Measurements from ENCODE around the gene TIAL1. TPM values are rescaled to one million over a fixed set of nuclear protein-coding genes. Genes with fewer than 3 reads are reported as not detected.
"Not testable (repeated sequence)": the region's sequence is repeated elsewhere in the genome, so short reads cannot be mapped to it uniquely, and the experiment has no call there.

TIAL1 gene
- total RNA-seq, 1 donor from 2014 or later = 51.4 TPM

DNA sequence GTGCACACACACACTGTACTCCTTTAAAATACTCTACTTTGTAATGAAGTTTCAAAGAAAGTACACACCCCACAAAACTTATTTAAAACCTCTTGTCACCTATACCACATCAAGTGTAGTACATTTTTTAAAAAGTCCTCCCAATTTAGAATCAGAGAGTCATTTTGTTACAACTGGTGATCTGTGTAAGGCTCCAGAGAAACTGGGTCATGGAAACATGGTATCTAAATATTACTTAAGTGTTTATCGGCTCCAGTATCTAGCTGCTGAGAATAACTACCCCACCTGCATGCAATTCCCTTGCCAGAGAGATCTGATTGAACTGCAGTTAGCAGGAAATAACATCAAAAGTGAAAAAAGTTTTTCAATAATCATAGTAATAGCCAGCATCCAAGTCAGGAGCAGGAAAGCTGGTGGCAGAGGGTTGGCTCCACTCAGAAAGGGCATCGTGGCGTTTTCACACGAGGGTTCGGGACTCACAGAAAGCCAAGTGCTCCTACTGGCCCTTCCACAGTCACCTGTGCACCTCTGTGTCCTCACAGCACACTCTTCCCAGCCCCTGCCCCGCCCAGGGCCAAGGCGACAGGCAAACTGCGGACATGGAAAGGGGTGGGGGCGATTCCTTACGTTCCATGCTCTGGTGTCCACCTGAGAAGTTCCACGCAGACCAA is 60.8 kb downstream of the TIAL1 start:
- FAIRE-seq (no peak), DNase-seq (ENCODE audit: low spot score in 2 of 2) (no peak)

DNA sequence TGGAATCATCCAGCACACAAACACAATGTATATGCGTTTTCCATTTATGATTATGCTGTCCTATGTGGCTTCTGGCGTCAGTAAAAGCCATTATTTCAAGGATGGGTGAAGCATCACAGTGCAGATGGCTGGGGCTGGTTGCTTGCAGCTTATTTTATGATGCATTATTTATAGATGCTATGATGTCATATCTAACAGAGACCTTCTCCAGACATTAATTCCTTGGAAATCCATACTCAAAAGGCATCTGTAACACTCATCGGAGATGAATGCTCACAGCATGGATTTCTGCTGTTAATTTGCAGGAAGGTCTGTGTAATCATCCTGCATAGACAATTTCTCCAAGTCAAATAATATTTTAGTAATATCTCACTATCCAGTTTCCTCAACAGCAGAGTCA is 61.5 kb downstream of the TIAL1 start:
- FAIRE-seq = no peak
- no peak for DNase-seq (ENCODE audit: low spot score in 2 of 2)

DNA sequence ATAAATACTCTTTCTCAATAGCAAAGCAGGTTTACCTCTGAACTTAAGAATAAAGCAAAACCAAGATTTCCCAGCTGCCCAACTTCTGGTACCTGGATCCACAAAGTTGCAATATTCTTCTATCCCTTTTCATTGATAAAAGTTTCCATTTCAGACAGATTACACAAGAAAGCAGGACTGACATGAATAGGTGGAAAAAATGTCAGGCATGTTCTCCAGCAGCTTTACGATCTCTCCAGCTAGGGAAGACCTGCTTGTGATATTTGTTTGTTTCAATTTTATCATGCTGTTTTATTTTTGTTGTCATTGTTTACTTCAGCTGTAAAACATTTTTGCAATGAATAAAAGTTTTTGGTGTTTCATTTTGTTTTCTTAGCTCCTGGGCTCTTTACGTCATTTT is 63.3 kb downstream of the TIAL1 start:
- FAIRE-seq = no peak
- DNase-seq (ENCODE audit: low spot score in 2 of 2) = no peak

DNA sequence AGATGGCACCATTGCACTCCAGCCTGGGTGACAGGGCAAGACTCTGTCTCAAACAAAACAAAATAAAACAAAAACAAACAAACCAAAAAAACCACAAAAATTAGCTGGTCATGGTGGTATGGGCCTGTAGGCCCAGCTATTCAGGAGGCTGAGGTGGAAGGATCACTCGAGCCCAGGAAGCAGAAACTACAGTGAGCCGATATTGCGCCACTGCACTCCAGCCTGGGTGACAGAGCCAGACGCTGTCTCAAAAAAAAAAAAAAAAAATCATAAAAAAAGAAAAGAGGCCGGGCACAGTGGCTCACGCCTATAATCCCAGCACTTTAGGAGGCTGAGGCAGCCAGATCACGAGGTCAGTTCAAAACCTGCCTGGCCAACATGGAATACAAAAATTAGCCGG is 64.0 kb downstream of the TIAL1 start:
- not testable (repeated sequence) for DNase-seq (ENCODE audit: low spot score in 2 of 2); FAIRE-seq

DNA sequence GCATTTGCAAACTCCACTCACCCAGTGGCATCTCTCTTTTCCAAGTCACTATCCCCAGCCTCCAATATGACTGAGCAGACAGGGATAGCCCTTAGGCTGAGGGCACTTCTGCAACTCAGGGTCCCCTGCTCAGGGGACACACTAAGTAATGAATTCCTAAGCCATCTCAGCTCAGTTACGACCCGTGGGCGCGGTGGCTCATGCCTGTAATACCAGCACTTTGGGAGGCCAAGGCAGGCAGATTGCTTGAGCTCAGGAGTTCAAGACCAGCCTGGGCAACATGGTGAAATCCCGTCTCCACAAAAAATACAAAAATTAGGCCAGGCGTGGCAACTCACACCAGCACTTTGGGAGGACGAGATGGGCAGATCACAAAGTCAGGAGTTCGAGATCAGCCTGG is 64.5 kb downstream of the TIAL1 start:
- DNase-seq (ENCODE audit: low spot score in 2 of 2); FAIRE-seq: not testable (repeated sequence)

DNA sequence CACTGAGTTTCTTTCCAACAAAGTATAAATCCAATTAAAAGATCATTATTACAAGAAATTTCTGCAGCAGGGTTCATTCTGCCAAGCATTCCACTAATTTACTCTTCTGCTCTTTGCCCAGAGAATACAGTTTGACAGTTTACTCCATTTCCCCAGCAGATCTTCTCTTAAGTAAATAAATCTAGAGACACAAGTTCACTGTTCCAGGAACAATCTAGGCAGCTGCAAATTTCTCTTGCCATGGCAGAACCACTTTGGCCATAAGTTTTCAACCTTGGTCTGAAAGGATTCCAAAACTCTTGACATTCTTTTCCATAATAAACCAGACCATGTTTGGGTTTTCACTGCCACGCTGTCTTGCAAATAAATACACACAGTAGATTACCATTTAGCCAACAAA is 65.7 kb downstream of the TIAL1 start:
- FAIRE-seq (no peak), DNase-seq (ENCODE audit: low spot score in 2 of 2) (no peak)

- not testable (repeated sequence) for DNase-seq (ENCODE audit: low spot score in 2 of 2); FAIRE-seq
Measured at GRCh38 chr10:119528663-119529237, 68.0 kb downstream of the TIAL1 start.

DNA sequence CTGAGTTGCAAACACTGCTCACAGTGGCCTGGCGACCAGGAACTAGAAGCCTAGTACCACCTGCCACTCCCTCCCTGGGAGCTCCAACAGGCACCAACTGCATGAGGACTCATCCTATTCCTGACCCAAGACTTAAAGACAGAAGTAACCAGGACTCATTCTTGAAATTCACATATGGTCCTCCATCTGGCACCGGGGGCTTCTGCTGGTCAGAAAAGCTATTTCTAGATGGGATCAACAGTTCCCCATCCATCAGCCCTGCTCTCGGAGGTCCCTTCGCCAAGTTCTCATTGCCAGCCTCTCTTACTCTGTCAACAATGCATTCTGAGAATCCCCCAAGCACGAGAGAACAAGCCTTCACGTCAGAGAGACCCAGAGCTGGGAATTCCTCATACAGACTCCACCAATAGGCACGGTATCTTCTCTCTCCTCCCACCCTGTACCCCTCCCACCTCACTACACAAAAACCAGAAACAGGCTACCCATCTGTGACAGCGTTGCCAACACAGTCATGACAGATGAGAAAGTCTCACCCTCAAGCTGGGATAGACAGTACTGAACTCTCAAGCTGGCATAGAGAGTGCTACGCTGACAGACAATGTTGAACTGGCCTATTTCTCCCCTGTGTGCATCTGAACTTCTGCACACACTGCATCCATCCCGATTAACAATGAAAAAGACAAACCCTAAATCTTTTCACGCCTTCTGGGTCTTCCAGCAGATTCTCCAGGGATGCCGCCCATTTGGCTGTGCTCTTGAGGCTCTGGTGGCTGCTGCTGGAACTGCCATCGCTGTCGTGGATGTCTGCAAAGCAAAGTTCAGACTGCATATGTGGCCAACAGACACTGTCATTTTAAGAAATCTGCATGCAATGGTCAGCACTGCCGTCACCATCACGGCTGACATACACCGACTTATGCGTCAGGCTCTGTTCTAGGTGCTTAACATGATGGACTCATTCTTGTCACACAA is 69.9 kb downstream of the TIAL1 start:
- FAIRE-seq (no peak), DNase-seq (ENCODE audit: low spot score in 2 of 2) (no peak)

GRCh38 chr10:119526149-119526548 is 70.6 kb downstream of the TIAL1 start:
- FAIRE-seq (no peak), DNase-seq (ENCODE audit: low spot score in 2 of 2) (no peak)

GRCh38 chr10:119525116-119525515 is 71.6 kb downstream of the TIAL1 start:
- FAIRE-seq (no peak), DNase-seq (ENCODE audit: low spot score in 2 of 2) (no peak)

GRCh38 chr10:119524720-119525070 is 72.1 kb downstream of the TIAL1 start:
- FAIRE-seq = no peak
- no peak for DNase-seq (ENCODE audit: low spot score in 2 of 2)

DNA sequence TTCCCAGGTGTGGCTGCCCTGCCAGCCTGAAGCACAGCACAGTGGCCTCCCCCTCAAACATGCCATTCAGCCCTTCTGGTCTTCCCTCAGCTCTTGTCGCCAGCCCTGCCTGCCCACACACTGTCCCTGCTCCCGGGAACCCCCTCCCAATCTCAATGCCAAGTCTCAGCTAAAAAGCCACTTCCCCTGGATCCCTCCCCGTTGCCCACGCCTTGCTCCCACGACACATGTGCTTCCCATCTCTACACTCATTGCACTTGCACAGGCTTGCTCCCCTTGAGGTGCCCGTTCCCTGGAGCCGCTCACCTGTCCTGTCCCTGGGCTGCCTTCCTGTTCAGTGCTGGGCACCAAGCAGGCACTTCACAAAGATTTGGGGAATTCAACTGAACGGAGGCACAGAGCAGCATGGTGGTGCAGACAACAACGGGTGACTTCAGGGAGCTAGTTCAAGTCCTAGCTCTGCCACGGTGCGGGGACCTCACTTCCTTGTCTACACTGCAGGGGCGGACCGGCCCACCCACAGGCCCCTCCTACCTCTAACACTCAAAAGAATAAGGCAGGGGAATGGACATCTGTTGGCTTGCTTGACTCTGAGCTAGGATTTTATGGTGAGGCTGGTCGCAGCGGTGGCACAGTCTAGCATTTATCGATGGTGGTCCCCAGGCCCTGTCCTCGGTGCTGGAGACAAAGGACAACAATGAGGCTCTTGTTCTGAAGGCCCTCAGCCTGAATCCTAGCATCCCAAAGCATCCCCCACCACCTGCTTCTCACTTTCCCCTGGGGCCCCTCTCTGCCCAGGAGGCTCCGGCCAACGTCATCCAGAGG is 72.7 kb downstream of the TIAL1 start:
- FAIRE-seq (no peak), DNase-seq (ENCODE audit: low spot score in 2 of 2) (no peak)

Other genes starting within 250 kb of the TIAL1 start
- 8.2 TPM for gene RGS10, start 54.2 kb downstream of the TIAL1 start, total RNA-seq
- gene BAG3, start 54.4 kb upstream of the TIAL1 start, total RNA-seq = 0.82 TPM
- 212 TPM for gene INPP5F, start 129.1 kb upstream of the TIAL1 start, total RNA-seq

All from frontal cortex (tissue), 4 donors.